Measurements from ENCODE around the gene TRIM63. TPM values are rescaled to one million over a fixed set of nuclear protein-coding genes. Genes with fewer than 3 reads are reported as not detected.
A peak's percentile ranks its signal among the peaks of the same experiment; 100 is the strongest.

The TRIM63 gene
- total RNA-seq, 1 experiment from 2014 or later = not detected

DNA sequence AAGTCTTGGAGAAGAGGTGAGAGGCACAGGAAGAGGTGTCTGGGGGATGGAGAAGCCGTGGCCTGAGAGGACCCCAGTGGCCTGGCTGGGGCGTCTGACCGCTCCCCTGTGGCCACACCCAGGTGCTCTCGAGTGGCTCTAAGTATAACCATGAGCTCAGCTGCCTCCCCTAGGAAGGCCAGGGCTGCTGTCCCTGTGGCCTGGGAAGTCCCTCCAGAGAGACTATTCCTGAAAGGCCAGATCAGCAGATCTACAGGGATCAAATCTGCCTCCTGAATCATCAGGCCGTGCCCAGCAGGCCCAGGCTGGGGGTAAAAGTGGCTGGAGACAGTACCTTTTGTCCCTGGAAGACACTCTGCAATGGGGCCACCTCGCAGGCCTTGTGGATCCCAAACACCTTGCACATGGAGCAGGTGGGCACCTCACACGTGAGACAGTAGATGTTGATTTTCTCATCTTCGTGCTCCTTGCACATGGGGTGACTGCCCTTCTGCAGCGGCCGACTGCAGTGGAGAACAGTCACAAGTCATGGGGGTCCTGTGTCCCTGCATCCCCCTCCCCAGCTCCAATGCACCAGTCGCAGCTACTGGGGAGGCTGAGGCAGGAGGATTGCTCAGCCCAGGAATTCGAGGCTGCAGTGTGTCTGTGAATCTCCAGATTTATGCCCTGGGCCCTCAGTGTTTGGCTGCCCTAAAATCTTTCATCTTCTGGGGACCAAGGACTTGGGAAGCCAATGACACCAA, 6.4 kb downstream of the TRIM63 start:
- Histone ChIP-seq H3T11ph (ENCODE audit: low read length) (no peak overlapping the region), H2BK5ac (ENCODE audit: insufficient read length, low read length) (no peak overlapping the region), H3K4me2 (ENCODE audit: insufficient read depth, insufficient read length, low read length) (no peak overlapping the region), H3K4me1 (ENCODE audit: insufficient read depth, low read length) (no peaks in the 10 kb centered on the region), H3K27ac (ENCODE audit: insufficient read length, low read depth, low read length) (no peak overlapping the region), H2BK12ac (ENCODE audit: insufficient read length, low read depth, low read length) (no peak overlapping the region), H3K23ac (ENCODE audit: insufficient read length, low read depth, low read length) (no peak overlapping the region), H3K79me2 (ENCODE audit: insufficient read depth, low read length) (no peaks in the 10 kb centered on the region), H3K56ac (ENCODE audit: insufficient read length, low read depth, low read length) (no peak overlapping the region), H2BK120ac (ENCODE audit: low read depth, low read length, poor library complexity, severe bottlenecking) (no peak overlapping the region), H3K9me3 (ENCODE audit: control insufficient read depth, low read depth, low read length) (no peaks in the 10 kb centered on the region), H3K18ac (ENCODE audit: insufficient read length, low read depth, low read length) (no peak overlapping the region), H4K91ac (ENCODE audit: insufficient read length, low read depth, low read length) (no peak overlapping the region), H3K9ac (ENCODE audit: extremely low read depth, insufficient read length, low read length) (no peak overlapping the region), H2BK20ac (ENCODE audit: low read depth, low read length, poor library complexity, severe bottlenecking) (no peak overlapping the region), H3K23me2 (ENCODE audit: insufficient read length, low read depth, low read length, poor library complexity, severe bottlenecking) (no peaks in the 10 kb centered on the region), H4K8ac (replicated peaks; ENCODE audit: insufficient read length, low read depth, low read length) (no peak overlapping the region), H2AFZ (ENCODE audit: low read length) (no peak overlapping the region), H3K27me3 (ENCODE audit: insufficient read depth, low read length) (no peaks in the 10 kb centered on the region), H3K4ac (ENCODE audit: low read depth, low read length) (no peak overlapping the region), H3K79me1 (ENCODE audit: insufficient read depth, low read depth, low read length, poor library complexity, severe bottlenecking) (no peaks in the 10 kb centered on the region), H2AK5ac (ENCODE audit: insufficient read length, low read length) (no peak overlapping the region), H3K14ac (ENCODE audit: insufficient read depth, low read length) (0 out of 2 replicates have a peak overlapping the region, but pooled peaks have one; percentile 36), H4K20me1 (ENCODE audit: control insufficient read depth, insufficient read depth, insufficient read length) (no peaks in the 10 kb centered on the region), H4K5ac (ENCODE audit: insufficient read length, low read depth, low read length) (no peak overlapping the region), H2BK15ac (ENCODE audit: low read depth, low read length) (no peak overlapping the region)
- Mint-ChIP-seq H3K27me3 (ENCODE audit: low read depth) (peaks cover 40% of the 10 kb centered on the region), H3K36me3 (ENCODE audit: insufficient read depth in 1 of 3, low read depth in 3 of 3) (no peaks in the 10 kb centered on the region), H3K4me3 (no peak overlapping the region), H3K4me1 (peaks cover 2 to 9% of the 10 kb centered on the region in 2 experiments; a peak in 2 of 4 replicates), H3K9me3 (no peaks in the 10 kb centered on the region), H3K27ac (no peak overlapping the region)
- no peak for DNase-seq
- TF ChIP-seq, protein P1, sequence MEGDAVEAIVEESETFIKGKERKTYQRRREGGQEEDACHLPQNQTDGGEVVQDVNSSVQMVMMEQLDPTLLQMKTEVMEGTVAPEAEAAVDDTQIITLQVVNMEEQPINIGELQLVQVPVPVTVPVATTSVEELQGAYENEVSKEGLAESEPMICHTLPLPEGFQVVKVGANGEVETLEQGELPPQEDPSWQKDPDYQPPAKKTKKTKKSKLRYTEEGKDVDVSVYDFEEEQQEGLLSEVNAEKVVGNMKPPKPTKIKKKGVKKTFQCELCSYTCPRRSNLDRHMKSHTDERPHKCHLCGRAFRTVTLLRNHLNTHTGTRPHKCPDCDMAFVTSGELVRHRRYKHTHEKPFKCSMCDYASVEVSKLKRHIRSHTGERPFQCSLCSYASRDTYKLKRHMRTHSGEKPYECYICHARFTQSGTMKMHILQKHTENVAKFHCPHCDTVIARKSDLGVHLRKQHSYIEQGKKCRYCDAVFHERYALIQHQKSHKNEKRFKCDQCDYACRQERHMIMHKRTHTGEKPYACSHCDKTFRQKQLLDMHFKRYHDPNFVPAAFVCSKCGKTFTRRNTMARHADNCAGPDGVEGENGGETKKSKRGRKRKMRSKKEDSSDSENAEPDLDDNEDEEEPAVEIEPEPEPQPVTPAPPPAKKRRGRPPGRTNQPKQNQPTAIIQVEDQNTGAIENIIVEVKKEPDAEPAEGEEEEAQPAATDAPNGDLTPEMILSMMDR (conservative IDR thresholded peaks at IDR 0.05) = no peak
- no CpG with 5 or more reads among the region's 12 CpGs for WGBS (ENCODE audit: extremely low coverage, insufficient read length, low lambda C conversion rate)
